Measurements from ENCODE around the gene FGD4. TPM values are rescaled to one million over a fixed set of nuclear protein-coding genes. Genes with fewer than 3 reads are reported as not detected.
A peak's percentile ranks its signal among the peaks of the same experiment; 100 is the strongest.

The FGD4 gene
- total RNA-seq, 5 donors from 2014 or later (not counting 1 experiment from before 2014, with no cell fraction given): 0.18 to 0.79 (median 0.47) TPM

- Histone ChIP-seq H3K27ac (ENCODE audit: low read length) (no peak overlapping the region), H3K4me1 (ENCODE audit: control insufficient read depth in 1 of 2, extremely low read depth in 1 of 2, insufficient read depth in 2 of 2, low read length in 2 of 2) (no peaks in the 10 kb centered on the region), H3K27me3 (replicated peaks in 1 of 2; ENCODE audit: control insufficient read depth in 2 of 2, extremely low read depth in 1 of 2, insufficient read depth in 2 of 2, low read length in 1 of 2) (no peaks in the 10 kb centered on the region), H3K9me3 (no peaks in the 10 kb centered on the region), H3K36me3 (ENCODE audit: control insufficient read depth in 2 of 2, extremely low read depth in 1 of 2, insufficient read depth in 1 of 2, low read length in 1 of 2) (no peaks in the 10 kb centered on the region), H3K4me3 (ENCODE audit: control insufficient read depth in 1 of 2, extremely low read depth in 1 of 2, low read length in 1 of 2) (no peak overlapping the region)
- POLR2A ChIA-PET: no interaction called here
- H3K4me1 Mint-ChIP-seq: no peaks in the 10 kb centered on the region
- H3K27ac Mint-ChIP-seq: no peak overlapping the region
- no peaks in the 10 kb centered on the region for H3K27me3 Mint-ChIP-seq
- CTCF ChIA-PET: no interaction called here
- ATAC-seq (replicated peaks in 1 of 4): no peak
- H3K4me3 Mint-ChIP-seq: no peak overlapping the region
- no peaks in the 10 kb centered on the region for H3K9me3 Mint-ChIP-seq
- DNase-seq: no peak
- WGBS (ENCODE audit: insufficient coverage): no CpG with 5 or more reads among the region's 2 CpGs
- H3K36me3 Mint-ChIP-seq: no peaks in the 10 kb centered on the region
Observed at GRCh38 chr12:32600681-32601080, 201.3 kb downstream of the FGD4 start.

GRCh38 chr12:32603071-32603470, 203.7 kb downstream of the FGD4 start:
- ChIA-PET CTCF (no interaction called here), POLR2A (interaction anchor here in 1 of 2 donors (0.6 kb wide), 1 partner anchor 228 kb away, joined by 3 read pairs; no protein-coding TSS in a partner anchor)
- H3K27me3 Mint-ChIP-seq: no peaks in the 10 kb centered on the region
- no peaks in the 10 kb centered on the region for H3K4me1 Mint-ChIP-seq
- no peaks in the 10 kb centered on the region for H3K36me3 ChIP-seq (ENCODE audit: control insufficient read depth in 2 of 2, extremely low read depth in 1 of 2, insufficient read depth in 1 of 2, low read length in 1 of 2)
- no peaks in the 10 kb centered on the region for H3K36me3 Mint-ChIP-seq
- no peak overlapping the region for H3K4me3 ChIP-seq (ENCODE audit: control insufficient read depth in 1 of 2, extremely low read depth in 1 of 2, low read length in 1 of 2)
- H3K4me1 ChIP-seq (ENCODE audit: control insufficient read depth in 1 of 2, extremely low read depth in 1 of 2, insufficient read depth in 2 of 2, low read length in 2 of 2): no peaks in the 10 kb centered on the region
- H3K4me3 Mint-ChIP-seq: no peak overlapping the region
- no peak overlapping the region for H3K27ac Mint-ChIP-seq
- DNase-seq: no peak
- H3K27me3 ChIP-seq (replicated peaks in 1 of 2; ENCODE audit: control insufficient read depth in 2 of 2, extremely low read depth in 1 of 2, insufficient read depth in 2 of 2, low read length in 1 of 2): no peaks in the 10 kb centered on the region
- no peak for ATAC-seq (replicated peaks in 1 of 4)
- no peak overlapping the region for H3K27ac ChIP-seq (ENCODE audit: low read length)
- 100% methylated on average over 3 of the region's 3 CpGs for WGBS (ENCODE audit: insufficient coverage)
- H3K9me3 Mint-ChIP-seq: no peaks in the 10 kb centered on the region
- no peaks in the 10 kb centered on the region for H3K9me3 ChIP-seq

- no peak overlapping the region for H3K4me3 Mint-ChIP-seq
- no peak overlapping the region for H3K27ac ChIP-seq (ENCODE audit: low read length)
- H3K9me3 ChIP-seq: no peaks in the 10 kb centered on the region
- no peaks in the 10 kb centered on the region for H3K36me3 ChIP-seq (ENCODE audit: control insufficient read depth in 2 of 2, extremely low read depth in 1 of 2, insufficient read depth in 1 of 2, low read length in 1 of 2)
- no peaks in the 10 kb centered on the region for H3K27me3 Mint-ChIP-seq
- WGBS (ENCODE audit: insufficient coverage): 0% methylated on average over 1 of the region's 2 CpGs
- H3K27me3 ChIP-seq (replicated peaks in 1 of 2; ENCODE audit: control insufficient read depth in 2 of 2, extremely low read depth in 1 of 2, insufficient read depth in 2 of 2, low read length in 1 of 2): no peaks in the 10 kb centered on the region
- H3K27ac Mint-ChIP-seq: no peak overlapping the region
- H3K9me3 Mint-ChIP-seq: no peaks in the 10 kb centered on the region
- no peak for DNase-seq
- H3K36me3 Mint-ChIP-seq: no peaks in the 10 kb centered on the region
- peak in 1 of 4 experiments; percentile 23 for ATAC-seq (replicated peaks in 1 of 4)
- ChIA-PET POLR2A (interaction anchor here in 1 of 2 donors (0.6 kb wide), 1 partner anchor 458 kb away, joined by 3 read pairs; no protein-coding TSS in a partner anchor), CTCF (no interaction called here)
- no peaks in the 10 kb centered on the region for H3K4me1 Mint-ChIP-seq
- H3K4me3 ChIP-seq (ENCODE audit: control insufficient read depth in 1 of 2, extremely low read depth in 1 of 2, low read length in 1 of 2): no peak overlapping the region
- H3K4me1 ChIP-seq (ENCODE audit: control insufficient read depth in 1 of 2, extremely low read depth in 1 of 2, insufficient read depth in 2 of 2, low read length in 2 of 2): no peaks in the 10 kb centered on the region
Observed at GRCh38 chr12:32603858-32604257, 204.5 kb downstream of the FGD4 start.

- CTCF ChIA-PET: interaction anchor here in 1 of 2 donors (0.6 kb wide), 1 partner anchor 82 kb away, joined by 5 read pairs; no protein-coding TSS in a partner anchor
- no peaks in the 10 kb centered on the region for H3K36me3 ChIP-seq (ENCODE audit: control insufficient read depth in 2 of 2, extremely low read depth in 1 of 2, insufficient read depth in 1 of 2, low read length in 1 of 2)
- H3K36me3 Mint-ChIP-seq: no peaks in the 10 kb centered on the region
Observed at GRCh38 chr12:32604565-32604964, 205.2 kb downstream of the FGD4 start.

GRCh38 chr12:32605326-32606095, 206.2 kb downstream of the FGD4 start:
- ChIA-PET POLR2A (no interaction called here), CTCF (interaction anchor here (0.5 to 0.7 kb wide), 4 partner anchors 145 to 1260 kb away, joined by 3 to 6 read pairs (median 3); no protein-coding TSS in a partner anchor)
- no peaks in the 10 kb centered on the region for H3K9me3 ChIP-seq
- H3K36me3 ChIP-seq (ENCODE audit: control insufficient read depth in 2 of 2, extremely low read depth in 1 of 2, insufficient read depth in 1 of 2, low read length in 1 of 2): no peaks in the 10 kb centered on the region
- no peaks in the 10 kb centered on the region for H3K4me1 ChIP-seq (ENCODE audit: control insufficient read depth in 1 of 2, extremely low read depth in 1 of 2, insufficient read depth in 2 of 2, low read length in 2 of 2)
- DNase-seq (no peak), ATAC-seq (replicated peaks in 1 of 4) (no peak)
- WGBS (ENCODE audit: insufficient coverage): no CpG with 5 or more reads among the region's 3 CpGs
- H3K4me3 Mint-ChIP-seq: no peak overlapping the region
- no peaks in the 10 kb centered on the region for H3K36me3 Mint-ChIP-seq
- H3K9me3 Mint-ChIP-seq: no peaks in the 10 kb centered on the region
- H3K27me3 ChIP-seq (replicated peaks in 1 of 2; ENCODE audit: control insufficient read depth in 2 of 2, extremely low read depth in 1 of 2, insufficient read depth in 2 of 2, low read length in 1 of 2): no peaks in the 10 kb centered on the region
- H3K4me3 ChIP-seq (ENCODE audit: control insufficient read depth in 1 of 2, extremely low read depth in 1 of 2, low read length in 1 of 2): no peak overlapping the region
- peaks cover 0 to 2% of the 10 kb centered on the region in 2 donors for H3K27me3 Mint-ChIP-seq
- H3K27ac Mint-ChIP-seq: no peak overlapping the region
- H3K27ac ChIP-seq (ENCODE audit: low read length): no peak overlapping the region
- no peaks in the 10 kb centered on the region for H3K4me1 Mint-ChIP-seq

More at GRCh38 chr12:32604565-32604964, 205.2 kb downstream of the FGD4 start:
- DNase-seq: no peak
- 0% methylated on average over 1 of the region's 2 CpGs for WGBS (ENCODE audit: insufficient coverage)
- no peaks in the 10 kb centered on the region for H3K4me1 Mint-ChIP-seq
- no peak overlapping the region for H3K27ac Mint-ChIP-seq
- no peak overlapping the region for H3K4me3 ChIP-seq (ENCODE audit: control insufficient read depth in 1 of 2, extremely low read depth in 1 of 2, low read length in 1 of 2)
- H3K9me3 Mint-ChIP-seq: no peaks in the 10 kb centered on the region
- no peak for ATAC-seq (replicated peaks in 1 of 4)
- POLR2A ChIA-PET: no interaction called here
- peaks cover 0 to 2% of the 10 kb centered on the region in 2 donors for H3K27me3 Mint-ChIP-seq
- H3K4me3 Mint-ChIP-seq: no peak overlapping the region
- no peak overlapping the region for H3K27ac ChIP-seq (ENCODE audit: low read length)
- no peaks in the 10 kb centered on the region for H3K4me1 ChIP-seq (ENCODE audit: control insufficient read depth in 1 of 2, extremely low read depth in 1 of 2, insufficient read depth in 2 of 2, low read length in 2 of 2)
- H3K27me3 ChIP-seq (replicated peaks in 1 of 2; ENCODE audit: control insufficient read depth in 2 of 2, extremely low read depth in 1 of 2, insufficient read depth in 2 of 2, low read length in 1 of 2): no peaks in the 10 kb centered on the region
- no peaks in the 10 kb centered on the region for H3K9me3 ChIP-seq

GRCh38 chr12:32606443-32606842, 207.1 kb downstream of the FGD4 start:
- H3K27ac Mint-ChIP-seq: no peak overlapping the region
- H3K27ac ChIP-seq (ENCODE audit: low read length): no peak overlapping the region
- H3K9me3 ChIP-seq: no peaks in the 10 kb centered on the region
- ATAC-seq (replicated peaks in 1 of 4) (no peak), DNase-seq (no peak)
- H3K9me3 Mint-ChIP-seq: no peaks in the 10 kb centered on the region
- H3K4me1 Mint-ChIP-seq: no peaks in the 10 kb centered on the region
- H3K36me3 ChIP-seq (ENCODE audit: control insufficient read depth in 2 of 2, extremely low read depth in 1 of 2, insufficient read depth in 1 of 2, low read length in 1 of 2): no peaks in the 10 kb centered on the region
- no peaks in the 10 kb centered on the region for H3K4me1 ChIP-seq (ENCODE audit: control insufficient read depth in 1 of 2, extremely low read depth in 1 of 2, insufficient read depth in 2 of 2, low read length in 2 of 2)
- no peaks in the 10 kb centered on the region for H3K36me3 Mint-ChIP-seq
- 78% methylated on average over 1 of the region's 2 CpGs for WGBS (ENCODE audit: insufficient coverage)
- H3K4me3 ChIP-seq (ENCODE audit: control insufficient read depth in 1 of 2, extremely low read depth in 1 of 2, low read length in 1 of 2): no peak overlapping the region
- ChIA-PET POLR2A (no interaction called here), CTCF (interaction anchor here in 1 of 2 donors (0.7 kb wide), 1 partner anchor 1260 kb away, joined by 3 read pairs; no protein-coding TSS in a partner anchor)
- peaks cover 0 to 2% of the 10 kb centered on the region in 2 donors for H3K27me3 Mint-ChIP-seq
- no peaks in the 10 kb centered on the region for H3K27me3 ChIP-seq (replicated peaks in 1 of 2; ENCODE audit: control insufficient read depth in 2 of 2, extremely low read depth in 1 of 2, insufficient read depth in 2 of 2, low read length in 1 of 2)
- H3K4me3 Mint-ChIP-seq: no peak overlapping the region
